Type B pancreatic cell (in vitro differentiated cells): ENCODE measurements around the gene DLG5. TPM values are rescaled to one million over a fixed set of nuclear protein-coding genes. Genes with fewer than 3 reads are reported as not detected.
A peak's percentile ranks its signal among the peaks of the same experiment; 100 is the strongest.

ENCODE experiments used
- DNase-seq: peaks from one replicate; pipeline ENCODE4 v3.0.0; 2021; ENCODE audit warnings: mixed read lengths; ENCODE audit not compliant: unreplicated experiment; ENCODE audit errors: extremely low spot score
- H3K27ac Mint-ChIP-seq: 2 replicates; pipeline ENCODE4 v1.8.0; 2021; ENCODE audit warnings: mild to moderate bottlenecking, mixed read lengths
- H3K27me3 Mint-ChIP-seq: 2 replicates; pipeline ENCODE4 v1.8.0; 2021; ENCODE audit warnings: mixed read lengths
- H3K36me3 Mint-ChIP-seq: 2 replicates; pipeline ENCODE4 v1.8.0; 2021; ENCODE audit warnings: mixed read lengths
- H3K4me1 Mint-ChIP-seq: one replicate; pipeline ENCODE4 v1.8.0; 2021; ENCODE audit warnings: mixed read lengths; ENCODE audit not compliant: unreplicated experiment
- H3K4me3 Mint-ChIP-seq: 2 replicates; pipeline ENCODE4 v1.8.0; 2021; ENCODE audit warnings: mild to moderate bottlenecking, mixed read lengths
- H3K9me3 Mint-ChIP-seq: 2 replicates; pipeline ENCODE4 v1.8.0; 2021; ENCODE audit warnings: mixed read lengths
- total RNA-seq: library from RNA; stranded (reverse); gene quantifications from 2 replicates; pipeline ENCODE4 v1.2.1, GENCODE V29; 2021; ENCODE audit warnings: low replicate concordance
- TF ChIP-seq, protein P1 (sequence below): fragments of 200-600 bp; sonication (generic); conservative IDR thresholded peaks from 2 replicates; pipeline ENCODE4 v1.5.0; 2021; ENCODE audit warnings: antibody characterized with exemption, mild to moderate bottlenecking

The DLG5 gene
- total RNA-seq, 1 donor from 2014 or later: 80.0 TPM

DNA sequence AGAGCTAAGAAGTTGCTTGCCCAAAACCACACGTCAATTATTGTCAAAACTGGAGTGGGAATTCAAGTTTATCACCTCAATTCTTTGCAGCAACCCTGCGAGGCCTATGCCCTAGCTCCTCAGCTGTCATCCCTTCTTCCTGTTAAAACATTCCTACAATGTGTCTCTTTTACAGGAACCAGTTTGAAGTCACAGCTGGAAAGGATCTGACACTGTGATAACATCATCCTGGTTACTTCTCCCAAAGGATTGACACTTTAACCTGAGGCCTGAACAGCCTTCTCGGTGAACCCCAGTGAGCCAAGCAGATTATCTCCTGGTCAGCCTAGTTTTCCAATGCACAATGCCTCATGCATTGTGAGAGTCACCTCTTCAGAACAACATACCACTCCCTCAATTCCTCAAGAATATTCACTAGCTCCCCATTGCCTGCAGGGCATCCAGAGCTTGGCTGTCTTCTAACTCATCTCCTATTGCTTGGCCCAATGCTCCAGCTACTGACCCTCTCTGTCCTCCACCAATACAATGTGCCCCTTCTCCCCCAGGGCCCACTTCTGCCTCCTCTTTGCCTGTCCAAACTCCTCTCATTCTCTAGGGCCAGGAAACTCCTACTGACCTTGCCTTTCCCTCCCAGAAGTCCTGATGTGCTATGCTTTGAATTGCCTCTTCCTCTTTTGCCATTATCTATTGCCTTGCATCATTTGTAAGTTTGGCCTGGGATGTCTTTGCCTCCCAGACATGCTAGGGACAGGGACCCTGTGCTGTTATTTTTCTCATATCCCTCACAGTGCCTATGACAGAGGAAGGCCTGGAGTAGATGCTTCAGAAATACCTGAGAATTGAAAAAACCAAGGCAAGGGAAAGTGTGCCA, 10.4 kb upstream of the DLG5 start:
- peak overlapping the region; percentile 23 for H3K4me3 Mint-ChIP-seq
- no peak overlapping the region for H3K27ac Mint-ChIP-seq
- DNase-seq: no peak
- H3K27me3 Mint-ChIP-seq: no peaks in the 10 kb centered on the region
- H3K36me3 Mint-ChIP-seq: no peaks in the 10 kb centered on the region
- TF ChIP-seq, protein P1, sequence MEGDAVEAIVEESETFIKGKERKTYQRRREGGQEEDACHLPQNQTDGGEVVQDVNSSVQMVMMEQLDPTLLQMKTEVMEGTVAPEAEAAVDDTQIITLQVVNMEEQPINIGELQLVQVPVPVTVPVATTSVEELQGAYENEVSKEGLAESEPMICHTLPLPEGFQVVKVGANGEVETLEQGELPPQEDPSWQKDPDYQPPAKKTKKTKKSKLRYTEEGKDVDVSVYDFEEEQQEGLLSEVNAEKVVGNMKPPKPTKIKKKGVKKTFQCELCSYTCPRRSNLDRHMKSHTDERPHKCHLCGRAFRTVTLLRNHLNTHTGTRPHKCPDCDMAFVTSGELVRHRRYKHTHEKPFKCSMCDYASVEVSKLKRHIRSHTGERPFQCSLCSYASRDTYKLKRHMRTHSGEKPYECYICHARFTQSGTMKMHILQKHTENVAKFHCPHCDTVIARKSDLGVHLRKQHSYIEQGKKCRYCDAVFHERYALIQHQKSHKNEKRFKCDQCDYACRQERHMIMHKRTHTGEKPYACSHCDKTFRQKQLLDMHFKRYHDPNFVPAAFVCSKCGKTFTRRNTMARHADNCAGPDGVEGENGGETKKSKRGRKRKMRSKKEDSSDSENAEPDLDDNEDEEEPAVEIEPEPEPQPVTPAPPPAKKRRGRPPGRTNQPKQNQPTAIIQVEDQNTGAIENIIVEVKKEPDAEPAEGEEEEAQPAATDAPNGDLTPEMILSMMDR: no peak
- peaks cover 40% of the 10 kb centered on the region for H3K4me1 Mint-ChIP-seq
- H3K9me3 Mint-ChIP-seq: no peaks in the 10 kb centered on the region

DNA sequence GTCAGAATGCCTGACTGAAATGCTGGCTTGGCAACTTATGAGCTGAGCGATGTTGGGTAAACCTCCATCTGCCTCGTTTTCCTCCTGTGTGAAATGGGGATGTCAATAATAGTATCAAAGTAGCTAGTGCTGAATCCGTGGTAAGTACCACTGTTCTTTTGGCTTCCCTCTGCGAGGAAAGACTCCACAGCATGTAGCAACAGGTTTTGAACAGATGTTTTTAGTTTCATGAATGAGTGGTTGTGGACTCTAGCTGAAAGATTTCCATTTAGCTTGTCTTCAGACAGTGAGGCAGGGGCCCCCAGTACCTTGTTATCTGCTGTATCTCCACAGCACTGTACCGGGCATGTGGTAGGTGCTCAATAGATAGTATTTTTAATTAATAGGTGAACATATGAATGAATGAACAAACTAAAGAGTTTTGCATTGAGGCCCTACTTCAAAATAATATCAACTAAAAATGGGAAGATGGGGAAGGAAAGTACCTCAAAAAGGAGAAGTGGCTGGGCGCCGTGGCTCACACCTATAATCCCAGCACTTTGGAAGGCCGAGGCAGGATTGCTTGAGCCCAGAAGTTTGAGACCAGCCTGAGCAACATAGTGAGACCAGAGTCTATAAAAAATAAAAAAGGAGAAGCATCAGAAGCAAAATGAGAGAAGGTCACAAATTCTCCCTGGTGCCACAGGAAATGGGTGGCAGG, 5.6 kb upstream of the DLG5 start:
- DNase-seq: no peak
- H3K4me3 Mint-ChIP-seq: no peak overlapping the region
- no peaks in the 10 kb centered on the region for H3K9me3 Mint-ChIP-seq
- peaks cover 39% of the 10 kb centered on the region for H3K4me1 Mint-ChIP-seq
- no peaks in the 10 kb centered on the region for H3K36me3 Mint-ChIP-seq
- no peaks in the 10 kb centered on the region for H3K27me3 Mint-ChIP-seq
- peak overlapping the region; percentile 19 for H3K27ac Mint-ChIP-seq
- TF ChIP-seq, protein P1: no peak

DNA sequence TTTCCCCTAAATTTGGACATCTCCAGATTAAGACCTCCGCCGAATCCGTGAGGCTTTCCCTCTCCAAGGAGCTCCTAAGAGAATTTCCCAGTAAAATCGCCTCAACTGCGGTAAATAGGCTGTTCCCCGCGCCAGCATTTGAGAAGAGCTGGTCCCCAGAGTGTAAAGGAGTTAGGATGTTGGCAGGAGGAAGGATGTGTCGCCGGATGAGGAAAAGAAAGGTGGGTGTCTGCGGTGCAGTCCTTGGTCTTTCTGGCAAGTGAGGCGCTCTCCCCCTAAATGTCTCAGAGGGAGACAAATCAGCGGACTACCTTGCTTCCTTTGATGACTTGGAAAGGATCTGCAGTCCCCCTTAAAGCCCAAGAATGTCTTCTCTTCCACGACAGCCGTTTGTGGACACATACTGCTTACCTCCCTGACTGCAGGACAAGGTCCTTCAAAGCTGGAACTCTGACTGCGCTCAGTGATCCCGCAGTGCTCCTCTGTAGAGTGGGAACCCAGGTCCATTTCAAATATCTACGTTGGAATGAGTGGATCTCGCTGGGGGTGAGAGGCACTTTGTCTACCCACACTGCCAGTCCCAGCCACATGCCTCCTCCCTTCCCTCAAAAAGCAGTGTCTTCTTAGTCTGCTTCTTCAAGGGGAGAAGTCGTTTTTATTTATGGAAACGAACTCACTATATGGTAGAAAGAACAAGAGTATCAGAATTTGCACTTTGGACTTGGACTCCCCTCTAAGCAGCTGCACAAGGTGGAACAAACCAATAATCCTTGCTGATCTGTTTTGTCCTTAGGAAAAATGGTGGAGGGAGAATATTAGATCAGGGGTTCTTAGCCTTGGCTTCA, 1.1 kb upstream of the DLG5 start:
- DNase-seq: no peak
- Mint-ChIP-seq H3K4me1 (peaks cover 38% of the 10 kb centered on the region), H3K27me3 (no peaks in the 10 kb centered on the region), H3K4me3 (peak overlapping the region; percentile 88), H3K27ac (peak overlapping the region; percentile 75), H3K9me3 (no peaks in the 10 kb centered on the region), H3K36me3 (no peaks in the 10 kb centered on the region)
- TF ChIP-seq, protein P1: no peak

DNA sequence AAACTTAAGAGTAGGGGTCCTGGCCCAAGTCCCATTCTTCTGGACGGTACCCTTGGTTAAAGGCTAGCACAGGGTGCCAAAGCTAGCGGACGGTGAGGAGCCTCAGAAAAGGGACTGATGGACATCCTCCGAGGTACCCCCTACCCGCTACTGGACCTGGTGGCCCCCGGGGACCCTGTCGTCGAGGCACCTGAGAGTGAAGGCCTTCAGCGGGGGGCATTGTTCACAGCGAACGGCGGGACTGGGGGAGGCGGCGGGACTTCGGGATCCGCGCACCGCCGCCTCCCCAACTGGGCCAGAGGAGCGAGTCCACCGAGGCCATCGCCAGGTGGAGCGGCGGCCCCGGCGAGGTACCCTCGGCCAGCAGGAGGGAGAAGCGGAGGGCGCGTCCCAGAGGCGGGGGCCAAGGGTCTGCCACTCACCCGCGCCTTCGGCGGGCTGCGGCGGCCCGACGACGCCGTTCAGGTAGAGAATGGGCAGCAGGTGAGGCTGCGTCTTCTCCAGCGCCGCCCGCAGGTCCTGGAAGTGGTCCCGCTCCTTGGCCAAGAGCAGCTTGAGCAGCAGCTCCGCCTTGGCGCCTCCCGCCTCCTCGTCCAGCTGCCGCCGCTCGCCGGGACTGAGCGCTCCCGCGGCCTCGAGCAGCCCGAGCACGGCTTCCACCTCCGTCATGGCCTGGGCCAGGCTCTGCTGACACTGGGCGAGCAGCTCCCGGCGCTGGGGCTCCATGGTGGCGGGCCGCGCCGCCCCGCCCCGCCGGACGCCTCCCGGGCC, 575 bp downstream of the DLG5 start:
- peak overlapping the region; percentile 61 for H3K27ac Mint-ChIP-seq
- TF ChIP-seq, protein P1: no peak
- H3K4me1 Mint-ChIP-seq: peaks cover 38% of the 10 kb centered on the region
- no peaks in the 10 kb centered on the region for H3K36me3 Mint-ChIP-seq
- no peaks in the 10 kb centered on the region for H3K9me3 Mint-ChIP-seq
- H3K27me3 Mint-ChIP-seq: no peaks in the 10 kb centered on the region
- H3K4me3 Mint-ChIP-seq: peak overlapping the region; percentile 93
- DNase-seq: peak; percentile 77

DNA sequence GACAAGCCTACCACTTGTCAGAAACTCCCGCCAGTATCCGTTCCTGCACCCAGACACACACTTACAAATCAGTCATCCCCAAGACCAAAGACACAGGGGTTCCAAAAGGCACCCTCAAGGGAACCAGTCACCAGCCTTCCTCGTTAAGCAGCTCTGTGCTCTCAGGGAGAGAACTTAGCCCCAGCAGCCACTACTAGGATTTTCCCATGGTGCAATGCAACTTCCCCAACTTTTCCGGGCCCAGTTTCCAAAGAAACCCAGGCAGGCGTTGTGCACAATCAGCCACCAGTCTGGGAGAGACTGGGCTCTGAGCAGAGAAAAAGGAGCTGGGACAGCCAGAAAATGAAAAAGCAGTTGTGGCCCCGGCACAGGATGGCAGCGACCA, 1.2 kb downstream of the DLG5 start:
- Mint-ChIP-seq H3K4me3 (peak overlapping the region; percentile 93), H3K36me3 (no peaks in the 10 kb centered on the region), H3K27ac (peak overlapping the region; percentile 61), H3K9me3 (no peaks in the 10 kb centered on the region), H3K27me3 (no peaks in the 10 kb centered on the region), H3K4me1 (peaks cover 44% of the 10 kb centered on the region)
- DNase-seq: no peak
- TF ChIP-seq, protein P1: no peak
